ENCODE data around the gene LURAP1L.
"Not testable (repeated sequence)": the region's sequence is repeated elsewhere in the genome, so short reads cannot be mapped to it uniquely, and the experiment has no call there.

Gene LURAP1L

GRCh38 chr9:12860998-12861397 is 86.2 kb downstream of the LURAP1L start:
- no peak for DNase-seq (ENCODE audit: low read depth)

GRCh38 chr9:12862611-12863410 is 88.0 kb downstream of the LURAP1L start:
- no peak for DNase-seq (ENCODE audit: low read depth)

DNA sequence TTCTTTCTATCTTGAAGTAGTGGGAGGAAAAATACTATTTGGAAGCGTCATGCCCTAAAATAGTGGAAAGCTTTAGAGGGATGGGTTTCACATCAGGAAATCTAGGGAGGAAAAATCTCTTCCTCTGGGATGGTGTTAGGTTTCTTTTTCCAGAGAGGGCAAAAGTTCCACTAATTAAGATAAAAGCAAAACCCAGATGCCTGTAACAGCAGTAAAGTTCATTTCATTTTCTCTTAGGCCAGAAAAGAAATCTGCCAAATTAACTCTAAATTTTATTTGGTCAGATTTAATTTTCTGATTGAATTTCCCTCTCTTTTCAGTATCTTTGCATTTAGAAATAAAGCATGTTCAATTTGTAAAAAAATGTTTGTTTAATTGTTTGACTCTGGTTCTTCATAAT is 88.8 kb downstream of the LURAP1L start:
- DNase-seq (ENCODE audit: low read depth) = no peak

- not testable (repeated sequence) for DNase-seq (ENCODE audit: low read depth)
These were observed 90.6 kb downstream of the LURAP1L start for GRCh38 chr9:12865380-12865779.

Data from activated gamma-delta T cell treated with anti-CD3 and anti-CD28 coated beads, Interleukin-2, amount 50 U/mL, for 16 hours (primary cell).